ENCODE data around the gene C1orf21. TPM values are rescaled to one million over a fixed set of nuclear protein-coding genes. Genes with fewer than 3 reads are reported as not detected.
A peak's percentile ranks its signal among the peaks of the same experiment; 100 is the strongest.

Gene C1orf21
- polyA plus RNA-seq, 1 of the 3 experiments (the other 2 are of a cell fraction) = 4.8 TPM

DNA sequence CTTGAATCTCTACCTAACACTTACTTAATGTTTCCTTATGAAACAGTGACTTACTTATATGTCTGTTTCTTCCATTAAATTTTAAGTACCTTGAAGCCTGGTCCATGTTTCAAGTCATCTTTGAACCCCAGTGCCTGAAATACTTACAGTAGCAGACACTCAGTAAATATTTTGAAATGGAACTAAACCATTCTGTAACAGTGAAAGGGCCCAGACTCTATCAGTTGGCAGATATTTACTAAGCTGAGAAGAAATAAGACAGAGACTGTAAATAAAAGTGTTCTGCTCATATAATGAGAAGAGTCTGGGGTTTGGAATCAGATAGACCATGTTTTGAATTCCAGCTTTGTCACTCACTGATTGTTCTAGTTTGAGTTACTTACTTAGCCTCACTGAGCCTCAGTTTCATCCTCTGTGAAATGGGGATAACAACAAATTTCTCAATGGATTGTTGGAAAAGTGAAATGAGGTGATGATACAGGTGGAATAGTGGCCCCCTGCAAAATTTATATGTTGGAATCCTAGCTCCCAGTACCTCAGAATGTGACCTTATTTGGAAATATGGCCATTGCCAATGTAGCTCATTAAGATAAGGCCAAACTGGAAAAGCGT is 19.3 kb upstream of the C1orf21 start:
- Histone ChIP-seq H3K79me2 (ENCODE audit: insufficient read depth) (no peaks in the 10 kb centered on the region), H4K20me1 (ENCODE audit: insufficient read depth) (no peaks in the 10 kb centered on the region), H3K9ac (no peak overlapping the region), H3K9me2 (no peaks in the 10 kb centered on the region), H2AFZ (ENCODE audit: low read depth) (no peak overlapping the region), H3K4me1 (ENCODE audit: control insufficient read depth in 1 of 2, insufficient read depth in 2 of 2, low read depth in 1 of 2, low read length in 1 of 2) (peaks cover 0 to 3% of the 10 kb centered on the region in 2 experiments; a peak in 1 of 4 replicates), H3K36me3 (replicated peaks in 1 of 2; ENCODE audit: control insufficient read depth in 1 of 2, insufficient read depth in 2 of 2, low read length in 1 of 2) (no peaks in the 10 kb centered on the region), H3K4me3 (ENCODE audit: low read depth in 2 of 2, low read length in 1 of 2) (no peak overlapping the region), H3F3A (replicated peaks; ENCODE audit: insufficient read depth) (no peaks in the 10 kb centered on the region), H3K27ac (ENCODE audit: low read depth in 2 of 2, low read length in 1 of 2) (no peak overlapping the region), H3K9me3 (no peaks in the 10 kb centered on the region), H3K4me2 (no peak overlapping the region), H3K27me3 (ENCODE audit: insufficient read depth) (no peaks in the 10 kb centered on the region)
- TF ChIP-seq EP300 (IDR thresholded peaks at IDR 0.05; ENCODE audit: borderline replicate concordance in 1 of 2, low read depth in 1 of 2, low read length in 1 of 2) = 0 out of 4 replicates have a peak, but pooled peaks of 1 of the 2 experiments have one; percentile 15
- 0 out of 2 replicates have a peak, but pooled peaks have one; percentile 13 for TF ChIP-seq RCOR1 (IDR thresholded peaks at IDR 0.05; ENCODE audit: low read length)
- TF ChIP-seq FOXJ3 (CRISPR knock-in tag; IDR thresholded peaks at IDR 0.05) = no peak
- no peak for TF ChIP-seq RXRA (IDR thresholded peaks at IDR 0.05; ENCODE audit: borderline replicate concordance, low read depth)
- WGBS (ENCODE audit: low lambda C conversion rate) = 85% methylated on average over 1 of the region's 1 CpG
- DNase-seq = no peak
- ChIA-PET CTCF (interaction anchor here (0.8 kb wide), 1 partner anchor 12 kb away, joined by 3 read pairs; no protein-coding TSS in a partner anchor), POLR2A (no interaction called here)

GRCh38 chr1:184368354-184368753 is 18.5 kb upstream of the C1orf21 start:
- TF ChIP-seq, protein P1, sequence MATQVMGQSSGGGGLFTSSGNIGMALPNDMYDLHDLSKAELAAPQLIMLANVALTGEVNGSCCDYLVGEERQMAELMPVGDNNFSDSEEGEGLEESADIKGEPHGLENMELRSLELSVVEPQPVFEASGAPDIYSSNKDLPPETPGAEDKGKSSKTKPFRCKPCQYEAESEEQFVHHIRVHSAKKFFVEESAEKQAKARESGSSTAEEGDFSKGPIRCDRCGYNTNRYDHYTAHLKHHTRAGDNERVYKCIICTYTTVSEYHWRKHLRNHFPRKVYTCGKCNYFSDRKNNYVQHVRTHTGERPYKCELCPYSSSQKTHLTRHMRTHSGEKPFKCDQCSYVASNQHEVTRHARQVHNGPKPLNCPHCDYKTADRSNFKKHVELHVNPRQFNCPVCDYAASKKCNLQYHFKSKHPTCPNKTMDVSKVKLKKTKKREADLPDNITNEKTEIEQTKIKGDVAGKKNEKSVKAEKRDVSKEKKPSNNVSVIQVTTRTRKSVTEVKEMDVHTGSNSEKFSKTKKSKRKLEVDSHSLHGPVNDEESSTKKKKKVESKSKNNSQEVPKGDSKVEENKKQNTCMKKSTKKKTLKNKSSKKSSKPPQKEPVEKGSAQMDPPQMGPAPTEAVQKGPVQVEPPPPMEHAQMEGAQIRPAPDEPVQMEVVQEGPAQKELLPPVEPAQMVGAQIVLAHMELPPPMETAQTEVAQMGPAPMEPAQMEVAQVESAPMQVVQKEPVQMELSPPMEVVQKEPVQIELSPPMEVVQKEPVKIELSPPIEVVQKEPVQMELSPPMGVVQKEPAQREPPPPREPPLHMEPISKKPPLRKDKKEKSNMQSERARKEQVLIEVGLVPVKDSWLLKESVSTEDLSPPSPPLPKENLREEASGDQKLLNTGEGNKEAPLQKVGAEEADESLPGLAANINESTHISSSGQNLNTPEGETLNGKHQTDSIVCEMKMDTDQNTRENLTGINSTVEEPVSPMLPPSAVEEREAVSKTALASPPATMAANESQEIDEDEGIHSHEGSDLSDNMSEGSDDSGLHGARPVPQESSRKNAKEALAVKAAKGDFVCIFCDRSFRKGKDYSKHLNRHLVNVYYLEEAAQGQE (IDR thresholded peaks at IDR 0.05; ENCODE audit: low read depth, low read length) = no peak
- TF ChIP-seq TAF1 (IDR thresholded peaks at IDR 0.05; ENCODE audit: borderline replicate concordance, low read depth, low read length) (no peak), IRF3 (IDR thresholded peaks at IDR 0.05; ENCODE audit: low read depth, low read length) (no peak), YY1 (IDR thresholded peaks at IDR 0.05; ENCODE audit: low read depth) (no peak), MEF2A (IDR thresholded peaks at IDR 0.05; ENCODE audit: borderline replicate concordance, low read depth) (no peak), FOXM1 (IDR thresholded peaks at IDR 0.05; ENCODE audit: low read depth) (no peak), USF2 (IDR thresholded peaks at IDR 0.05; ENCODE audit: borderline replicate concordance, low read depth, low read length) (no peak), RAD21 (IDR thresholded peaks at IDR 0.05; ENCODE audit: low read length) (no peak), CHD2 (IDR thresholded peaks at IDR 0.05; ENCODE audit: low read length, partially characterized antibody) (no peak), RFX5 (IDR thresholded peaks at IDR 0.05; ENCODE audit: low read length) (no peak), NFIC (IDR thresholded peaks at IDR 0.05; ENCODE audit: borderline replicate concordance) (no peak), GATA2 (CRISPR knock-in tag; IDR thresholded peaks at IDR 0.05) (no peak), MXI1 (IDR thresholded peaks at IDR 0.05; ENCODE audit: low read depth, low read length) (no peak), TCF12 (IDR thresholded peaks at IDR 0.05) (no peak), GABPA (IDR thresholded peaks at IDR 0.05; ENCODE audit: low read depth) (no peak), SMC3 (IDR thresholded peaks at IDR 0.05; ENCODE audit: low read depth, low read length) (no peak), SIN3A (IDR thresholded peaks at IDR 0.05; ENCODE audit: borderline replicate concordance, low read depth, low read length) (no peak)
- TF ChIP-seq, protein P2, sequence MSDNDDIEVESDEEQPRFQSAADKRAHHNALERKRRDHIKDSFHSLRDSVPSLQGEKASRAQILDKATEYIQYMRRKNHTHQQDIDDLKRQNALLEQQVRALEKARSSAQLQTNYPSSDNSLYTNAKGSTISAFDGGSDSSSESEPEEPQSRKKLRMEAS (IDR thresholded peaks at IDR 0.05; ENCODE audit: low read depth) = no peak
- no peaks in the 10 kb centered on the region for H4K20me1 ChIP-seq (ENCODE audit: insufficient read depth)
- no peak overlapping the region for H2AFZ ChIP-seq (ENCODE audit: low read depth)
- no peaks in the 10 kb centered on the region for H3K9me3 ChIP-seq
- DNase-seq = no peak
- H3K79me2 ChIP-seq (ENCODE audit: insufficient read depth) = no peaks in the 10 kb centered on the region
- H3K4me1 ChIP-seq (ENCODE audit: control insufficient read depth in 1 of 2, insufficient read depth in 2 of 2, low read depth in 1 of 2, low read length in 1 of 2) = peaks cover 0 to 7% of the 10 kb centered on the region in 2 experiments; a peak in 1 of 4 replicates
- POLR2A ChIA-PET = no interaction called here
- no peaks in the 10 kb centered on the region for H3F3A ChIP-seq (replicated peaks; ENCODE audit: insufficient read depth)
- H3K4me2 ChIP-seq = no peak overlapping the region
- no peaks in the 10 kb centered on the region for H3K36me3 ChIP-seq (replicated peaks in 1 of 2; ENCODE audit: control insufficient read depth in 1 of 2, insufficient read depth in 2 of 2, low read length in 1 of 2)
- no peak overlapping the region for H3K9ac ChIP-seq
- CTCF ChIA-PET = interaction anchor here (0.8 kb wide), 1 partner anchor 11 kb away, joined by 3 read pairs; no protein-coding TSS in a partner anchor
- H3K27ac ChIP-seq (ENCODE audit: low read depth in 2 of 2, low read length in 1 of 2) = no peak overlapping the region
- no peaks in the 10 kb centered on the region for H3K27me3 ChIP-seq (ENCODE audit: insufficient read depth)
- no peaks in the 10 kb centered on the region for H3K9me2 ChIP-seq
- WGBS (ENCODE audit: low lambda C conversion rate) = 78% methylated on average over 2 of the region's 2 CpGs
- H3K4me3 ChIP-seq (ENCODE audit: low read depth in 2 of 2, low read length in 1 of 2) = no peak overlapping the region

Measured in SK-N-SH (cell line).